HepG2 (cell line): ENCODE data around the gene PCNA. TPM values are rescaled to one million over a fixed set of nuclear protein-coding genes. Genes with fewer than 3 reads are reported as not detected.
A peak's percentile ranks its signal among the peaks of the same experiment; 100 is the strongest.

Experiments used
- ATAC-seq: fragments of 200-7000 bp; cut with Tn5 transposase; 3 replicates; pipeline ENCODE4 v1.9.1; 2020; ENCODE audit warnings: mild to moderate bottlenecking, moderate library complexity
- BruUV-seq: library from RNA; stranded (reverse); fragments of 400-500 nt; replicated peaks from 2 replicates; lab custom pipeline; 2021; lab: Mats Ljungman, UMichigan
- CTCF ChIA-PET: fragments of 300-600 bp; formaldehyde crosslinking; extraction: SDS; loops from one replicate; lab custom pipeline; 2021; ENCODE audit warnings: low total read pairs, inconsistent platforms, low intra/inter-chr PET ratio; lab: Yijun Ruan, JAX
- POLR2A ChIA-PET: fragments of 350-600 bp; sonication (Branson Sonifier 250); formaldehyde crosslinking; loops from one replicate; lab custom pipeline; 2020; ENCODE audit warnings: antibody characterized with exemption, inconsistent platforms; lab: Yijun Ruan, JAX
- DNase-seq: peaks from one replicate; pipeline ENCODE4 v3.0.0-alpha.2; 2015; ENCODE audit warnings: low spot score
- FAIRE-seq: peaks from 3 replicates; lab custom pipeline; 2011; peaks lifted over from hg19 to GRCh38; lab: Jason Lieb, UNC
- H2AFZ ChIP-seq: one replicate; pipeline ENCODE4 v1.6.1; 2011; ENCODE audit warnings: low read length, inconsistent platforms
- H3K27ac ChIP-seq: fragments of 300-600 bp; 3 replicates; pipeline ENCODE4 v1.8.0; 2011; ENCODE audit warnings: mixed run types, mild to moderate bottlenecking, mixed read lengths, low read length, inconsistent platforms; ENCODE audit not compliant: insufficient read depth; ENCODE audit errors: extremely low read length
- H3K27me3 ChIP-seq, 2 experiments: fragments of 200-600 bp in 1 of 2; 2 replicates in 1 of 2; 3 replicates in 1 of 2; pipeline versions ENCODE4 v1.6.0 to v1.8.0; 2011; ENCODE audit warnings: low read length in 2 of 2, mild to moderate bottlenecking in 2 of 2, moderate library complexity in 2 of 2, inconsistent platforms in 1 of 2; ENCODE audit not compliant: insufficient read depth in 2 of 2, control insufficient read depth in 1 of 2
- H3K36me3 ChIP-seq, 2 experiments: fragments of 200-600 bp in 1 of 2; replicated peaks in 1 of 2; 2 replicates in 1 of 2; 3 replicates in 1 of 2; pipeline versions ENCODE4 v1.5.1 to v1.8.0; 2011; ENCODE audit warnings: low read length in 2 of 2, inconsistent platforms in 1 of 2; ENCODE audit not compliant: insufficient read depth in 2 of 2, control insufficient read depth in 1 of 2
- H3K4me1 ChIP-seq: 2 replicates; pipeline ENCODE4 v1.5.1; 2012; ENCODE audit warnings: low read length, inconsistent platforms; ENCODE audit not compliant: insufficient read depth
- H3K4me2 ChIP-seq: 2 replicates; pipeline ENCODE4 v1.6.0; 2011; ENCODE audit warnings: low read depth, low read length, inconsistent platforms
- H3K4me3 ChIP-seq, 3 experiments: fragments of 200-600 bp in 1 of 3; sonication (generic), shearing (Covaris generic) in 1 of 3; replicated peaks in 1 of 3; 2 replicates each; pipeline ENCODE4 v1.5.1; 2011 to 2016; ENCODE audit warnings: low read length in 3 of 3, inconsistent platforms in 2 of 3, low read depth in 2 of 3, mild to moderate bottlenecking in 2 of 3, control low read depth in 1 of 3, mixed read lengths in 1 of 3; ENCODE audit not compliant: insufficient read depth in 1 of 3
- H3K79me2 ChIP-seq: one replicate; pipeline ENCODE4 v1.6.1; 2011; ENCODE audit warnings: low read length, inconsistent platforms; ENCODE audit not compliant: insufficient read depth
- H3K9ac ChIP-seq: 2 replicates; pipeline ENCODE4 v1.6.0; 2011; ENCODE audit warnings: mild to moderate bottlenecking, low read depth, low read length, inconsistent platforms; ENCODE audit not compliant: insufficient read depth
- H3K9me3 ChIP-seq: 2 replicates; pipeline ENCODE4 v1.5.1; 2012; ENCODE audit warnings: mild to moderate bottlenecking, low read length
- H4K20me1 ChIP-seq: 2 replicates; pipeline ENCODE4 v1.6.0; 2011; ENCODE audit warnings: inconsistent platforms, mild to moderate bottlenecking, low read length, moderate library complexity; ENCODE audit not compliant: insufficient read depth
- FOSL1 ChIP-seq: sonication (generic); formaldehyde crosslinking; IDR thresholded peaks from 2 replicates; pipeline ENCODE4 v1.9.0; 2021; ENCODE audit warnings: missing genetic modification reagents, borderline replicate concordance
- GATAD2A ChIP-seq: IDR thresholded peaks from 2 replicates; pipeline ENCODE4 v1.6.1; 2016
- HNF4A ChIP-seq: sonication (generic); formaldehyde crosslinking; IDR thresholded peaks from 2 replicates; pipeline ENCODE4 v1.4.0; 2020; ENCODE audit warnings: missing genetic modification reagents
- NRL ChIP-seq: sonication (generic); formaldehyde crosslinking; IDR thresholded peaks from 2 replicates; pipeline ENCODE4 v1.5.0; 2020; ENCODE audit warnings: missing genetic modification reagents, mild to moderate bottlenecking, moderate library complexity, borderline replicate concordance
- PHF20 ChIP-seq: sonication (generic); formaldehyde crosslinking; IDR thresholded peaks from 2 replicates; pipeline ENCODE4 v1.5.0; 2020; ENCODE audit warnings: mild to moderate bottlenecking, missing genetic modification reagents
- REST ChIP-seq, 2 experiments: IDR thresholded peaks; 2 replicates each; pipeline ENCODE4 v1.6.1; 2011 to 2012; ENCODE audit warnings: low read length in 2 of 2, borderline replicate concordance in 1 of 2, low read depth in 1 of 2, mild to moderate bottlenecking in 1 of 2, moderate library complexity in 1 of 2
- ZMYM4 ChIP-seq: sonication (generic); formaldehyde crosslinking; IDR thresholded peaks from 2 replicates; pipeline ENCODE4 v1.8.1; 2023; ENCODE audit warnings: mild to moderate bottlenecking, missing genetic modification reagents
- ZNF878 ChIP-seq: sonication (generic); formaldehyde crosslinking; IDR thresholded peaks from 2 replicates; pipeline ENCODE4 v1.8.1; 2023; ENCODE audit warnings: mild to moderate bottlenecking, missing genetic modification reagents, moderate library complexity
- ZZZ3 ChIP-seq: sonication (generic); formaldehyde crosslinking; IDR thresholded peaks from 2 replicates; pipeline ENCODE4 v1.4.0; 2020; ENCODE audit warnings: missing genetic modification reagents, mild to moderate bottlenecking, borderline replicate concordance
- WGBS: methylation state at CpG from one replicate; pipeline ENCODE4 v1.1.6; 2017; ENCODE audit warnings: low lambda C conversion rate; 5-methylcytosine and 5-hydroxymethylcytosine counted together
- in situ Hi-C: cut with HindIII; loops from 2 replicates; pipeline ENCODE4 v1.10.0; 2017; ENCODE audit warnings: low pct_unique_long_range_greater_than_20kb; ENCODE audit not compliant: extremely low pct_ligation_motif_present
- intact Hi-C: fragments of 100-400 bp; cut with micrococcal nuclease; formaldehyde crosslinking; loops from one replicate; pipeline ENCODE4 v1.10.0; 2022; ENCODE audit not compliant: unreplicated experiment
- polyA plus RNA-seq, 8 experiments: library from polyadenylated mRNA; depleted of rRNA in 3 of 8; stranded (reverse) in 7 of 8; unstranded in 1 of 8; fragments of >200 nt; fragmentation: Illumina TruSeq in 4 of 8; extraction: Trizol in 4 of 8; gene quantifications; 2 replicates each; pipeline versions ENCODE4 v1.2.1 to v1.2.3, GENCODE V29; 2011 to 2016; ENCODE audit warnings: low read depth in 4 of 8, missing spikeins in 1 of 8, mixed read lengths in 1 of 8; ENCODE audit not compliant: insufficient read depth in 1 of 8
- total RNA-seq, 5 experiments: library from RNA; depleted of rRNA; stranded (reverse); fragments of >200 nt; fragmentation: Illumina TruSeq; extraction: Trizol; gene quantifications; 2 replicates each; pipeline ENCODE4 v1.2.3, GENCODE V29; 2016; ENCODE audit warnings: low read depth in 1 of 5
- TF ChIP-seq, protein P1 (sequence below): sonication (generic); formaldehyde crosslinking; IDR thresholded peaks from 2 replicates; pipeline ENCODE4 v1.4.0; 2020; ENCODE audit warnings: missing genetic modification reagents
- TF ChIP-seq, protein P2 (sequence below): sonication (generic); formaldehyde crosslinking; IDR thresholded peaks from 2 replicates; pipeline ENCODE4 v1.5.0; 2020; ENCODE audit warnings: mild to moderate bottlenecking, missing genetic modification reagents, moderate library complexity

PCNA gene
- total and polyA plus RNA-seq, 2 of the 13 experiments (the other 11 are each of a cell fraction or from before 2014, with no cell fraction given): 229 to 655 TPM

DNA sequence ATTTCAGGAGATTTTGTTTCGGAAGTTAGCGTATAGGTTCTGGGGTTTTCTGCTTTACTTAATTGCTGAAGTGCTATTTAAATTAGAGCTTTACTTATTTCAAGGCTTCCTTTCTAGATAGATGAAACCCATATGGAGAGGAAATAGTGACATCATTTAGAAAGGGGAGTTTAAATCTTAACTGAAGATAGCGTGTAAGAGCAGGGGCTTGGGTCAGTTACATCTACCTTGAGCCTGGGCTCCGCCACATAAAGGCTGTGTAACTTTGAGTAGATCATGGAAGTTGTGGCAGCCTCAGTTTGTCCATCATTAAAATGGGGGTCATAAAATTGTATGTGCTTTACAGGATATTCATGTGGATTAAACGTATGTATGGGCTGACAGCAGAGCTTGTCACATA, 11.7 kb upstream of the PCNA start (continued):
- TF ChIP-seq ZZZ3 (CRISPR knock-in tag) (no peak), ZNF878 (CRISPR knock-in tag) (no peak), NRL (CRISPR knock-in tag) (no peak), PHF20 (CRISPR knock-in tag) (no peak), FOSL1 (no peak)
- TF ChIP-seq, protein P1, sequence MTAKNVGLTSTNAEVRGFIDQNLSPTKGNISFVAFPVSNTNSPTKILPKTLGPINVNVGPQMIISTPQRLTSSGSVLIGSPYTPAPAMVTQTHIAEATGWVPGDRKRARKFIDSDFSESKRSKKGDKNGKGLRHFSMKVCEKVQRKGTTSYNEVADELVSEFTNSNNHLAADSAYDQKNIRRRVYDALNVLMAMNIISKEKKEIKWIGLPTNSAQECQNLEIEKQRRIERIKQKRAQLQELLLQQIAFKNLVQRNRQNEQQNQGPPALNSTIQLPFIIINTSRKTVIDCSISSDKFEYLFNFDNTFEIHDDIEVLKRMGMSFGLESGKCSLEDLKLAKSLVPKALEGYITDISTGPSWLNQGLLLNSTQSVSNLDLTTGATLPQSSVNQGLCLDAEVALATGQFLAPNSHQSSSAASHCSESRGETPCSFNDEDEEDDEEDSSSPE (CRISPR knock-in tag): no peak

DNA sequence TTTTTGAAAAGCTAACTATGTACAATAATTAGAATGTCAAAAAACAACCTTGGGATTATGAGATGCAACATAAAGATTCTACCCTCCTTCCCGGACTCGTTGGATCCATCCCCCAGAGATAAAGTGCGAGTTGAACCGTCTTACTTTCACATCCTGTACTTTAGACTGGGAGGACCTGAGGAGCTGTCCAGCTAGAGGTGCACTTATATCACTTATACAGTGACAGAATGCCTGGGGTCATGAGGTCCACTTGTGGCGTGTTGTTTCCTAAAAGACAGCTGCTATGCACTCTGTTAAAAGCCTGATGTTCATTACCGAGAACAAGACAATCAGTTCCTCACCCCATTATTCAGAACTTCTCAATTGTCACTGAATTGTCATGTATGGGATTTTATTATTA, 9.1 kb upstream of the PCNA start:
- DNase-seq (no peak), FAIRE-seq (no peak), ATAC-seq (no peak)
- no TSS peak for BruUV-seq
- Histone ChIP-seq H3K9me3 (no peaks in the 10 kb centered on the region), H4K20me1 (peaks cover 4% of the 10 kb centered on the region), H3K79me2 (peaks cover 63% of the 10 kb centered on the region), H3K36me3 (peaks cover 0 to 4% of the 10 kb centered on the region in 2 experiments; a peak in 1 of 5 replicates), H3K4me1 (peaks cover 33% of the 10 kb centered on the region), H3K4me3 (peak overlapping the region in 2 of 3 experiments; percentile 75 to 96; a peak in 2 of 6 replicates), H3K27me3 (no peaks in the 10 kb centered on the region; a peak in 1 of 5 replicates), H3K27ac (no peak overlapping the region), H2AFZ (no peak overlapping the region), H3K4me2 (peak overlapping the region; percentile 91), H3K9ac (peak overlapping the region; percentile 80; the same call in 1 of the 2 replicates)
- ChIA-PET CTCF (interaction anchor here (4.3 kb wide), 1 partner anchor 64 kb away, joined by 97 read pairs; no protein-coding TSS in a partner anchor), POLR2A (interaction anchor here (2.0 to 5.3 kb wide), 3 partner anchors 9 to 24 kb away, joined by 12 to 176 read pairs (median 53); partner anchors contain the start of gene PCNA)
- in situ Hi-C loops (loop anchor here (5.0 kb wide), 1 partner anchor 58 kb away; no protein-coding TSS in a partner anchor), intact Hi-C loops (loop anchor here (5.0 kb wide), 1 partner anchor 43 kb away; no protein-coding TSS in a partner anchor)
- WGBS: 55% methylated on average over 6 of the region's 6 CpGs
- TF ChIP-seq REST (IDR thresholded peaks at IDR 0.05; ENCODE audit: borderline replicate concordance in 1 of 2, low read depth in 1 of 2, low read length in 2 of 2) (peak; percentile 42 to 92), GATAD2A (CRISPR knock-in tag) (0 out of 2 replicates have a peak, but pooled peaks have one; percentile 17), HNF4A (CRISPR knock-in tag) (peak; percentile 24; the same call in 1 of the 2 replicates), ZMYM4 (CRISPR knock-in tag) (no peak)
- TF ChIP-seq, protein P2, sequence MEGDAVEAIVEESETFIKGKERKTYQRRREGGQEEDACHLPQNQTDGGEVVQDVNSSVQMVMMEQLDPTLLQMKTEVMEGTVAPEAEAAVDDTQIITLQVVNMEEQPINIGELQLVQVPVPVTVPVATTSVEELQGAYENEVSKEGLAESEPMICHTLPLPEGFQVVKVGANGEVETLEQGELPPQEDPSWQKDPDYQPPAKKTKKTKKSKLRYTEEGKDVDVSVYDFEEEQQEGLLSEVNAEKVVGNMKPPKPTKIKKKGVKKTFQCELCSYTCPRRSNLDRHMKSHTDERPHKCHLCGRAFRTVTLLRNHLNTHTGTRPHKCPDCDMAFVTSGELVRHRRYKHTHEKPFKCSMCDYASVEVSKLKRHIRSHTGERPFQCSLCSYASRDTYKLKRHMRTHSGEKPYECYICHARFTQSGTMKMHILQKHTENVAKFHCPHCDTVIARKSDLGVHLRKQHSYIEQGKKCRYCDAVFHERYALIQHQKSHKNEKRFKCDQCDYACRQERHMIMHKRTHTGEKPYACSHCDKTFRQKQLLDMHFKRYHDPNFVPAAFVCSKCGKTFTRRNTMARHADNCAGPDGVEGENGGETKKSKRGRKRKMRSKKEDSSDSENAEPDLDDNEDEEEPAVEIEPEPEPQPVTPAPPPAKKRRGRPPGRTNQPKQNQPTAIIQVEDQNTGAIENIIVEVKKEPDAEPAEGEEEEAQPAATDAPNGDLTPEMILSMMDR (CRISPR knock-in tag): peak; percentile 39
